NCI-H2029 (cell line): ENCODE measurements around the gene CBX3.
"Not testable (repeated sequence)": the region's sequence is repeated elsewhere in the genome, so short reads cannot be mapped to it uniquely, and the experiment has no call there.

ENCODE experiments used
- DNase-seq: peaks from one replicate; lab custom pipeline; 2025; lab: John Stamatoyannopoulos, UW

The CBX3 gene

GRCh38 chr7:26201247-26202018 lies at the start of gene CBX3:
Gene CBX3, plus strand, starts transcription at chr7:26201745. Its CDS starts 1,254 bp downstream, at chr7:26202999.
- DNase-seq, result peak; percentile 92

DNA sequence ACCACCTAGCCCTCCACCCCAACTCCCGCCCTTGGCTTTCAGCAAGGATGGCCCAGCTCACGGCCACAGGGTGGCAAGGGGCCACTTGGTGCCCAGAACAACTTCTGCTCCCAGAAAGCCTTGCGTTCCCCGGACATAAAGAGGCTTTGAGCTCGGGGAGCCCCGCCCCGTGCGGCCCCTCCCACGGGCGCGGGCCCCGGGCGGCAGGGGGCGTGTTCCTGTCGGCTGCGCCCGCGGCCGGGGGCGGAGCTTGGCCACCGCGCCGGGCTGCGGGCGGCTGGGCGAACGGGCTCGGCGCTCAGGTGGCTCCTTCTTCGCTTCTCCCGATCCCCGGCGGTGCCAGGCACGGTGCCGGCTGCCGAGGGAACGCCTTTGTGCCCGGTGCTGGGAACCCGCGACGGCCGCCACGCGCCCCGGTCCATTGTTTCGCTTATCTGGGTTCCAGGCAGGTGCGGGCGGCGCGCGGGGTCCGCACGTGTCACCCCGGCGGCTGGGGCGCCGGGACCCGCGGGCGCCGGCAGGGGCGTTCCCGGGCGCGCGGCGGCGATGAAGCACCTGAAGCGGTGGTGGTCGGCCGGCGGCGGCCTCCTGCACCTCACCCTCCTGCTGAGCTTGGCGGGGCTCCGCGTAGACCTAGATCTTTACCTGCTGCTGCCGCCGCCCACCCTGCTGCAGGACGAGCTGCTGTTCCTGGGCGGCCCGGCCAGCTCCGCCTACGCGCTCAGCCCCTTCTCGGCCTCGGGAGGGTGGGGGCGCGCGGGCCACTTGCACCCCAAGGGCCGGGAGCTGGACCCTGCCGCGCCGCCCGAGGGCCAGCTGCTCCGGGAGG lies 49.4 kb upstream of the CBX3 start, which contains the start of gene NFE2L3:
NFE2L3 (plus strand) TSS at position 246 of the 829 bp plus-strand sequence; CDS start at position 547, 301 bp downstream.
- peak; percentile 79 for DNase-seq

GRCh38 chr7:26152782-26153240 lies 48.7 kb upstream of the CBX3 start:
- not testable (repeated sequence) for DNase-seq

DNA sequence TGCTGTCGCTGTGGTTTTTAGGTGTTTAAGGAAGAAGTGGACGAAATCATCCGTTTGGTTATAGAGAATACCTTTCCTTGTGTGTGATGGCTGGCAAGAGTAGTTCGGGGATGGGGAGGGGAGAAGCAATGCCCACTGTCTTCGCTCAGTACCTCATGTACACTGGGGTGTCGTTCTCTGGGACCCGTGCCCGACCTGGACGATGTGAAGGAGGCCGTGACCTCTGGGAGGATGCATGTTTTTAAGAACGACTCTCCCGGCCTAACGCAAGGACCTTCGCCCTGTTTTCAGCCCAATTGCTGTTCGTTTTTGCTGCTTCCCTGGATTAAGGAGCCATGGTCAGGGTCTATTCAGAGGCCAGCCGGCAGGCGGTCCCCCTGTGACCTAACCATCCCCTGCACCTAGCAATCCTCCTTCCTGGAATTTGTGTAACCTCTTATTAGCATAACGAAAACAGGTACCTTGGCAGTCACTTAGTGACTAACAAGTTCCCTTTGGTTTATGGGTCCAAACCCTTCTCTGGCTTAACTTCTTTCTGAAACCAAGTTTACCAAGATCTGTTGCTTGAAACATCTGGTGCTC lies 48.2 kb upstream of the CBX3 start:
- no peak for DNase-seq

DNA sequence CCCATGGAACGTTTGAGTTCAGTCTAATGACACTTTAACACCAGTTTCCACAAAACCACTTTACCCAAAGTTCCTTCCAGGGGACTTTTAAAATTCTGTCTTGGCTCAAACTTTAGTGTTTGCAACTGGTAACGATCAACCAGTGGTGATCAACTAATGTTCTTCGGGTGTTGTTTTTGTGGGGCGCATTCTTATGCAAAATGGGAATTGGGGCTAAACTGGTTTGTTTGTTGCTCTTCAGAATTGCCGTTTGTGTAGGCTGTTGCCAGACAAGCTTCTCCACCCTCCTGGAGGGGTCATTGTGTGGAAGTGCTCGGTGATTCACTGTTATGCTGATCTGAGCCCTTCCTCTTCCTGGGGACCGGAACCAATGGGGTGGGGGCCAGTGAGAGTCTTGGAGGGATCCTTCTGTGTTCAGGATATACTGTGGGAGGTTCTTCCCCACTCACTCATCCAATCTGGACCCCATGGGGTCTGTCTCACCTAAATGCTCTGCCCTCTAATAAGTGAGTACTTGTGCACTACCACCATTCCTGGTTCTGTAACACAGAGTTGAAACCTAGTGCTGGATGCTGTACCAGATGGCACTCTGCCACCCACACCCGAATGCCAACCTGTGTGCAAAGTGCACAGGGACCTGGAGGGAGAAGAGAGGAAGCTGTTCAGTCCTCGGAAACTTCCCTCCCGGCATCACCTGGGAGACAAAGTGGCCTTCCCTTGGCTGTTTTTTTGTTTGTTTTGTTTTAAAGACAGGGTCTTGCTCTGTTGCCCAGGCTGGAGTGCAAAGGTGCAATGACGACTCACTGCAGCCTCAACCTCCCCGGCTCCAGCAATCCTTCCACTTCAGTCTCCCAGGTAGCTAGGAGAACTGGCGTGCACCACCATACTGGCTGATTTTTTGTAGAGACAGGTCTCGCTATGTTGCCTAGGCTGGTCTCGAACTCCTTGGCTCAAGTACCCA lies 47.4 kb upstream of the CBX3 start:
- DNase-seq, result no peak

- no peak for DNase-seq
These were observed 45.8 kb upstream of the CBX3 start for GRCh38 chr7:26155531-26156375.

DNA sequence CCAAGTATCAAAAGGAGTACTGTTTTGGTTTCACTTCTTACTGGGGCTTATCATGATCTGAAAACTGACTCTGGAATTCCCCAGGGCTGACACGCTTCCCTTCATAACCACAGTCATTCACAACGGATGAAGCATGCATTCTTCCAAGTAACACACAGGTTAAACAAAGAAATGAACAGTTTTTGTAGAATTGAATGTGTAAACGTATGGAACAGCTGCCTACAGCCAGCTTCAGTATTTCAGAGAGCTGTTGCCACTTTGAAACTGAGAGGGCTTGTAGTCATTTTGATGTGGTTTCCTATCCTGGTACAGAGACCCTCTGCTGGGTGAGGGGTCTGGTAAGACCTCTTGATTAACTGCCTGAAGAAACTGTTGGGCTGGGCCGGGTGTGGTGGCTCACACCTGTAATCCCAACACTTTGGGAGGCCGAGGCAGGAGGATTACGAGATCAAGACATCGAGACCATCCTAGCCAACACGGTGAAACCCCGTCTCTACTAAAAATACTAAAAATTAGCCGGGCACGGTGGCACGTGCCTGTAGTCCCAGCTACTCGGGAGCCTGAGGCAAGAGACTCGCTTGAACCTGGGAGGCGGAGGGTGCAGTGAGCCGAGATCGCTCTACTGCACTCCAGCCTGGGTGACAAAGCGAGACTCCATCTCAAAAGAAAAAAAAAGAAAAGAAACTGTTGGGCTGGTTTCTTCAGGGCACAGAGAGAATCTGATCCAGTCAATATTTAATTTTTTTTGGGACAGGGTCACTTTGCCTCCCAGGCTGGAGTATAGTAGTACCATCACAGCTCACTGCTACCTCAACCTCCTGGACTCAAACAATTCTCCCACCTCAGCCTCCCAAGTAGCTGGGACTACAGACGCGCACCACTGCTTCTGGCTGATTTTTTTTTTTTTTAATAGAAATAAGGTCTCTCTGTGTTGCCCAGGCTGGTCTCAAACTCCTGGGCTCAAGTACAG lies 44.8 kb upstream of the CBX3 start:
- DNase-seq, result no peak

- no peak for DNase-seq
These were observed 43.9 kb upstream of the CBX3 start for GRCh38 chr7:26157520-26158105.

DNA sequence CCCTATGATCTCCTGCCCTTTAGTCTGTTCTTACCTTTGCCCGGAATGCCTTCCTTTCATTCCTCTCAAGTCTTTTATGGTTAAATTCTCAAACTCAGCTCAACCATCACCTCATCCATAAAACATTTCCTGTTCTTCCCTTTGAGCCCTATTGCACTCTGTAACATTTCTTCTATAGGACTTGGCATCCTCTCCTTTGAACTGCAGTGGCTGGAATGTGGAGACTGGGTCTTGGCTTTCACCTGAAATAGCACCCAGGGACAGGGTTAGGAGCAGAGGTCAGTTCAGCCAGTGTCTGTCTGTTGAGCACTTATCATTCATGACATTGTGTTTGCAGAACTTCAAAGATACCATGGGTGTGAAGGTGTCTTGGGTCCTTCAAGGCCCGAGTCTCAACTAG lies 42.3 kb upstream of the CBX3 start:
- DNase-seq, result no peak

DNA sequence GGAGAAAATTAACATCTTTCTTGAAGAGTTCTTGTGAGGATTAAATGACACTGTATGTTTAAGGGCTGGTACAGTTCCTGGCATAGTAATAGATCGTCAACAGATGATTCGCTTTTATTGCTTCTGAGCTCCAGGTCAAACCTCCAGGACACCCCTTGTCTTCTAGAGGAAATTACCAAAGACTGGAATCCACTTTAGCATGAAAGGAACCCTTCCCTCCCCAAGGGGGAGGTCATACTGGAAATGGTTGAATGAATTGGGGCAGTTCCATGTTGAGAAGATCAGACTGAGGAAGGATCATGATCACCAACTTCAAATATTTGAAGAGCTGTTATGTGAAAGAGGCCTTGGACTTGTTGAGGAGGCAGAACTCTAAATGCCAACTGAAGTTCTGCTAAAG lies 40.6 kb upstream of the CBX3 start:
- no peak for DNase-seq

GRCh38 chr7:26162431-26162830 lies 39.1 kb upstream of the CBX3 start:
- no peak for DNase-seq

GRCh38 chr7:26163804-26164203 lies 37.7 kb upstream of the CBX3 start:
- DNase-seq, result not testable (repeated sequence)

- no peak for DNase-seq
These were observed 35.4 kb upstream of the CBX3 start for GRCh38 chr7:26165950-26166683.

DNA sequence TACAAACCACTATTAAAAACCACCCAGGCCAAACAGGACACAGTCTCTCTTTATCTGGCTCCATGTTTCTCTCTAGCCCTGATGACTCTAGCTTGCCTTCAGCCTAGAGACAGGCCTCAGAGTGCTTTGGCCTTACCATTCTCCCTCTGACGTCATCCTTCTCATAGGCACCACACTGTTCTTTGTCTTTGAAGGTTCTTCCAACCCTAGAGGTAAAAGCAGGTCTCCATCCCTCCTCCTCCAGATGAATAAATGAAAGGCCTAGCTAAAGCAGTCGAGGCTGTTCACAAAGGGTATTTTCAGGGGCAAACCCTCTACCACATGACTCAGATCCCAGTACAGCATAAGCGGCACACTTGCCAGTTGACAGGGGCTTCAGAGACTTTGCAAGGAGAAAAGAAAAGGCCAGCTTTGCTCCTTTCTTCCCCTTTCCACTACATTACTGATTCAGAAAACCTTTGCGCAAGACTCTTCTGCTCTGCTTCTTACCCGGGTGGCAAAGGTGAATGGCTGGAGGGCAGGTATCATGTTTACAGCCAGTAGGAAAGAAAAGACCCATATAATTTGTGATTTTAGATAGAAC lies 34.8 kb upstream of the CBX3 start:
- no peak for DNase-seq

DNA sequence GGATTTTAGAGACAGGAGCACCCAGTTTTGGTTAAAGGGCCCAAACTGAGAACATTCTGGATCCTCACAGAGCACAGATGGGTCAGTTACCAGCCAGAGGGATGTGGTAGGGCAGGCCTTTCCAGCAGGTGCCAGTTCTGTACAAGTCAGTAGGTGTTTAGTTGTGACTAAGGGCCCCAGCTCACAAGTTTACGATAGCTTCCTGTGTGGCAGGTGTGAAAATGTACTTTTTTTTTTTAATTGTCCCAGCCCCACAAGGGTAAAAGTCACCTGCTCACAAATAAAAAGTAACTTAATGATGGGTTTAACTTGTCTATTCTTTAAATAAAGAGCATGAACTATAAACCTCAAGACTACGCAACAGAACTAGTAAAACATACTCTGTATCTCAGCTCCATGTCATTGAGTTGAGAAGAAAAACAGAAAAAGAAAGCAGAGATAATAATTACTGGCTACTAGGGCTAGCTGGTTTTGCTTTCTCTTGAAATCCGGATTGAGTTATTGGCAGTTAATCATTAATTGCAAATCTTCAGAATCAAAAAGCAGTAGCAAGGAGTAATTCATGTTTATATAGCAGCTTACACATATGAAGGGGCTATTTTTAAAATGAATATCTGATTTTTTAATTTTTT lies 34.1 kb upstream of the CBX3 start:
- DNase-seq, result no peak

GRCh38 chr7:26168458-26169023 lies 33.0 kb upstream of the CBX3 start:
- DNase-seq, result no peak

DNA sequence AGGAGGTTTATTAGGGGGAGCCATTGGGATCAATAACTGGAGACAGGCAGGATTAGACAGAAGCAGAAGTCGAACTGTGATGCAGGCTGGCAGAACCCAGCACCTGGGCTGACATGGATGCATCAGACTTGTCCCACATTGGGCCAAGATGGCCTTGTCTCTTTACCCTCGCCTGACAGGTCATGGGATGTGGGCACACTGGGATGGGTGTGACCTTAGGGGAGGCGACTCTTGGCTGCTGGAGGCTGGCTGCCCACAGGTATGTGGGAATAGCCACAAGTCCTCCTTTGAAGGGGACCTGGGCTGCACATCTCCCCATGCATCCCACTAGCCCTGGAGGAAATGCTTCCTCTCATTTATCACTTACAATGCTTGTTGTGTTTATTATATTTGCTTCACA lies 32.3 kb upstream of the CBX3 start:
- no peak for DNase-seq
